HG03135 (cell line): ENCODE data around the gene ATP1B1.
"Not testable (repeated sequence)": the region's sequence is repeated elsewhere in the genome, so short reads cannot be mapped to it uniquely, and the experiment has no call there.

Experiments
- ATAC-seq: cut with Tn5 transposase; IDR thresholded peaks from one replicate; pipeline ENCODE4 v1.9.1; 2021; ENCODE audit warnings: mild to moderate bottlenecking, moderate library complexity; ENCODE audit not compliant: unreplicated experiment

The ATP1B1 gene

GRCh38 chr1:169113613-169114119, 7.2 kb downstream of the ATP1B1 start:
- ATAC-seq = no peak

GRCh38 chr1:169115891-169116585, 9.5 kb downstream of the ATP1B1 start:
- ATAC-seq = peak; percentile 54

DNA sequence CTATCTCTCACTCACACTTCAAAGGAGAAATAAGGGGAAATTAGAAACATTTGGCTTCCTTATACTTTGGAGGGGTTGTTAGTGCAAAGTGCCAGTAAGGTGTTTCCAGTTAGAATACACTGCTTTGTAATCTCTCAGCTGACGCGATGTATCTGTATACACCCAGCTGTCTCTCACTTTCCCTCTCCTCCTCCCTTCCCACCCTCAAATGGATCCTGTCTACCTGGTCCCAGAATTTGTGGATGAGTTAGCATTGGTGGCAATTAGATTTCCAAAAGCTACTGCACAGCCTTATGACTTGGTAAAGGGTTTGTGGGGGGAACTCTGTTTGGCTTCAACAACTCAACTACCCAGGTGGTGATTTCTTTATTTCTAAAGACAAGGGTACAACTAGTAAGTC, 10.5 kb downstream of the ATP1B1 start:
- ATAC-seq = no peak

DNA sequence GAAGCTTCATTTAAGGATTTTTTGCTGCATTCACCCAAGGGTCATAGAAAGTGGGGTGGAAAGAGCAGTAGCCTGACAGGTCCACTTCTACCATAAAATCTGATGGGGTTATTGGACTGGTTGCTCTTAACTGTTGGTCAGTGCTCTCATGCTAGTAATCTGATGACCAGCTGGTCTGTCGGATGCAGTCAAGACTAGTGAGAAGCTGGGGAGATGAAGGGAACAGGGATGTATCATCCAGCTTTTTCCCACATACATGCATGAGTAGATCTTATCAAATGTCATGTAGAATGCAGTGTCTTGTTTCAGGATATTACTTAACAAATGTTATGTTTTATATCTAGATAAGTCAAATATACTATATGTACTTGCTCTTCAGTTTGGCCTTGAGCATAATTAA, 11.1 kb downstream of the ATP1B1 start:
- no peak for ATAC-seq

- ATAC-seq = no peak
Measured at GRCh38 chr1:169118227-169118626, 11.7 kb downstream of the ATP1B1 start.

- no peak for ATAC-seq
Measured at GRCh38 chr1:169119405-169119804, 12.9 kb downstream of the ATP1B1 start.

GRCh38 chr1:169120066-169120465, 13.6 kb downstream of the ATP1B1 start:
- ATAC-seq = no peak

- ATAC-seq = no peak
Measured at GRCh38 chr1:169121146-169121923, 14.8 kb downstream of the ATP1B1 start.

GRCh38 chr1:169122976-169123375, 16.5 kb downstream of the ATP1B1 start:
- ATAC-seq = no peak

- no peak for ATAC-seq
Measured at GRCh38 chr1:169124459-169124858, 18.0 kb downstream of the ATP1B1 start.

- not testable (repeated sequence) for ATAC-seq
Measured at GRCh38 chr1:169125597-169125996, 19.1 kb downstream of the ATP1B1 start.

DNA sequence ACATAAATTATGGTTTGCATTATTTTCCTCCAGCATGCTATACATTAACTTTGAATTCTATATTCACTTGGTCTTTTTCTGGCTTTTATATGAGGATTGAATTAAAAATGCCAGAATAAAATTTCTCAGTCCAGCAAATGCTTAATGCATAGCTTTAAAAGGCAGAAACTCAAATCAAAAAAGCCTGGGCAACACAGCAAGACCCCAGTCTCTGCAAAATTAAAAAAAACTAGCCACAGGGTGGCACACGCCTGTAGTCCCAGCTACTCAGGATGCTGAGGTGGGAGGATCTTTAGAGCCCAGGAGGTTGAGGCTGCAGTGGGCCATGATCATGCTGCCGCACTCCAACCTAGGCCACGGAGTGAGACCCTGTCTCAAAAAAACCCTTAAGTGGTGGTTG, 19.8 kb downstream of the ATP1B1 start:
- ATAC-seq = no peak

GRCh38 chr1:169127305-169127704, 20.8 kb downstream of the ATP1B1 start:
- no peak for ATAC-seq

GRCh38 chr1:169128562-169128961, 22.1 kb downstream of the ATP1B1 start:
- ATAC-seq = no peak

DNA sequence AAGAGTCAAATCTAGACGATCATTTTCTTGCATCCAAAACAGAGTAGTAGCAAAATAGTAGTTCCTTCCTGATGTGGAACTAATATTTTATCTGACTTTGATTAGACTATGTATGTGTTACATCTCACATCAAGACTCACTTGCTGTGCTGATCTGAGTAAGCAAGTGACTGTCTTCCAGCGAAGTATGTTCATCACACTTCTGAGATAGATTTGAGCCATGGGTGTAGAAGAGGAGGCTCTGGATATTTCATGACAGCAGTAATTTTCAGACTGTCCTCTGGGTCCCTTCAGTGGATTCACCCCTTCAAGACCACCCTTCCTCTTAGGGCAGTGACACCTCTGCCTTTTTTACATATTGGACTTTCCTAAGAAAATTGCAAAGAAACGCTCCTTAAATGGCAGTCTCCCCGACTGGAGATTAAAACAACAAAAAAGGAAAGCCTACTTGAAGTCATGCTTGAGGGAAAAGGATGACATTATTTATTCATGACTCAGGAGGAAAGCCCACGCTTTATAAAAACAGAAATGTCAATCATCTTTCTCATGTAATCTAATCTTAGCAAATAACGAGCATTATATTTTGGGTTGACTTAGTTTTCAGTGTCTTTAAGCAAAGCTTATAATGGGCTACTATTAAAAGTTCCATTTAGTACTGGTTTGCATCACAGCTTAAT, 22.8 kb downstream of the ATP1B1 start:
- ATAC-seq = no peak

DNA sequence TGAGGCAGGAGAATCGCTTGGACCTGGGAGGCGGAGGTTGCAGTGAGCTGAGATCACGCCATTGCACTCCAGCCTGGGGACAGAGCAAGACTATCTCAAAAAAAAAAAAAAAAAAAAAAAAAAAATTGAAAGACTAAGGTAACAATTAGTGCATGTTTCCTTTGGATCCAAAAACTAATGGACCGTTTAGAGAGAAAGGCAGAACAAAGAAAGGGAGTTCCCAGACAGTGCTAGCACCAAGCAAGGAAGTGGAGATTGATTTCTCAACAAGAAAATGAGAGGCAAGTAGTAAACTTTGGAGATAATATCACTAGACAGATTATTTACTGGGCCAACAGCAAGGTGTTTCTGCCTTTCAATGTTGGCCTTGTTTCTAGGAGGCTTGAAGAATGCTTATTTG, 24.2 kb downstream of the ATP1B1 start:
- no peak for ATAC-seq

- no peak for ATAC-seq
Measured at GRCh38 chr1:169132512-169133227, 26.2 kb downstream of the ATP1B1 start.

GRCh38 chr1:169133228-169133576, 26.7 kb downstream of the ATP1B1 start:
- no peak for ATAC-seq

- no peak for ATAC-seq
Measured at GRCh38 chr1:169133801-169134502, 27.5 kb downstream of the ATP1B1 start.

- ATAC-seq = no peak
Measured at GRCh38 chr1:169137357-169137756, 30.9 kb downstream of the ATP1B1 start.
